Measurements from ENCODE around the gene IRX2. TPM values are rescaled to one million over a fixed set of nuclear protein-coding genes. Genes with fewer than 3 reads are reported as not detected.

Gene IRX2
- total RNA-seq, 1 experiment from 2014 or later = 11.4 TPM

GRCh38 chr5:2756211-2757152, 5.0 kb upstream of the IRX2 start:
- DNase-seq (ENCODE audit: low read depth) = no peak

DNA sequence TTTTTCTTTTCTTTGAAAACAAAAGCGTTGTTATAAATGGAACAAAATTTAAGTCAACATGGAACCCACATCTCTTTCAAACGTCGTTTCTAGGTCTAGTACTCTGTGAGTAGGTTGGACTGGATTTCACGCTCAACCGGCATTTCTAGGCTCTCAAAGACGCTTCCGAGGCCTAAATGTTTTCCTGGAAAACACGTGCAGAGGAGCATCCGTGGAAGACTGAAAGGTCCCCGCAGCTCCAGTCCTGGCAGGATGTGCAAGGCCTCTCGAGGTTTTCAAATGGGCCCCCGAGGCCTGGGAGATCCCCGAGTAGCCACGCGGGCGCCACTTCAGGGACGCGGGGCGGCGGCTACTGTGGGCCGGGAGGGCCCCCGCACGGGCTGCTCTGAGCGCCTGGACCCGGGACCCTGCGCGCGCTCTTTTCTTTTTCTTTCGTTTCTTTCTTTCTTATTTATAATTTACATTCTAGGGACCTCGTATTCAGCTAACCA, 4.2 kb upstream of the IRX2 start:
- DNase-seq (ENCODE audit: low read depth) = no peak

- DNase-seq (ENCODE audit: low read depth) = no peak
Measured at GRCh38 chr5:2755076-2755680, 3.7 kb upstream of the IRX2 start.

- no peak for DNase-seq (ENCODE audit: low read depth)
Measured at GRCh38 chr5:2754581-2755075, 3.2 kb upstream of the IRX2 start.

DNA sequence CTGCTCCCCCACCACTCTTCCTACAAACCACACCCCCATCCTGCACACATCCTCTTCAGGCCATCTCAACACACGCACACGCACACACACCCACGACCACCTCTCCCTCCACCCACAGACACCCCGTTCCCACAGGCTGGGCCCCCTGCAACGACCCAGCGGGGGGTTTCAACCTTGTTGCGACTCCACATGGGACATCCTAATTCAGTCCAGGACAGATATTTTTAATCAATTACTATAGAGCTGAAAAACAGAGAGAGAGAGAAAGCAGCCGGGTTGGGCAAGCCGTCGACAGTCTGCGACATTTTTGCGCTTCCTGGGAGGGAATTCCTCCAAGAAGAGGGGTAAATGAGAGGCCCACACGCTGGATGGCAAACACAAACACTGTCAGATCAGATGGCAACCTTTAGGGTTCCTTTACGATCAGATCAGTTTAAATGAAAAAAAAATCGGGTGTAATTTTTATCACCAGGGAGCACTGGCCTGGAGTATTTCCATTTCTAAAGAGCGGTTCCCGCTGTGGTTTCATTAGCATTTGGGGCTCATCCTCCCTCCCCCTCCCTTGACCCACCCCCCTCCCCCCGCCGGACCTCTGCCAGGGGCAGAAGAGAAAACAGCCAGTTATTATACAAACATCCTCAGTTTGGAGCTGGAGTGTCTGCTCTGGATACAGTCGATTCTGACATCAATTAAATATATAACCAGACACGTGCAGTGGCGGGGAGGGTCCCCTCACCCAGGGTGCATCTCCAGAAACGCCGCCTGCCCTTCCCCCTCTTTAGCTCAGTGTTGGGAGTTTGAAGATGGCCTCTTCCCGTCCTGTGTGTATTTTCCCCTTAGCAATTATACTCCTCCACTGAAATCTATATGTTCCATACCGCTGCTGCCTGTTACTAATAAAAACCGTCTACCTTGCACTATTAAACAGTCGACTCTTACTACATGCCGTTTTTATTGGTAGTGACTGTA, 2.3 kb upstream of the IRX2 start:
- no peak for DNase-seq (ENCODE audit: low read depth)

GRCh38 chr5:2752821-2753439, 1.5 kb upstream of the IRX2 start:
- no peak for DNase-seq (ENCODE audit: low read depth)

- DNase-seq (ENCODE audit: low read depth) = peak; percentile 58
Measured at GRCh38 chr5:2752059-2752820, 763 bp upstream of the IRX2 start.

- DNase-seq (ENCODE audit: low read depth) = no peak
Measured at GRCh38 chr5:2750758-2751464, 566 bp downstream of the IRX2 start.

DNA sequence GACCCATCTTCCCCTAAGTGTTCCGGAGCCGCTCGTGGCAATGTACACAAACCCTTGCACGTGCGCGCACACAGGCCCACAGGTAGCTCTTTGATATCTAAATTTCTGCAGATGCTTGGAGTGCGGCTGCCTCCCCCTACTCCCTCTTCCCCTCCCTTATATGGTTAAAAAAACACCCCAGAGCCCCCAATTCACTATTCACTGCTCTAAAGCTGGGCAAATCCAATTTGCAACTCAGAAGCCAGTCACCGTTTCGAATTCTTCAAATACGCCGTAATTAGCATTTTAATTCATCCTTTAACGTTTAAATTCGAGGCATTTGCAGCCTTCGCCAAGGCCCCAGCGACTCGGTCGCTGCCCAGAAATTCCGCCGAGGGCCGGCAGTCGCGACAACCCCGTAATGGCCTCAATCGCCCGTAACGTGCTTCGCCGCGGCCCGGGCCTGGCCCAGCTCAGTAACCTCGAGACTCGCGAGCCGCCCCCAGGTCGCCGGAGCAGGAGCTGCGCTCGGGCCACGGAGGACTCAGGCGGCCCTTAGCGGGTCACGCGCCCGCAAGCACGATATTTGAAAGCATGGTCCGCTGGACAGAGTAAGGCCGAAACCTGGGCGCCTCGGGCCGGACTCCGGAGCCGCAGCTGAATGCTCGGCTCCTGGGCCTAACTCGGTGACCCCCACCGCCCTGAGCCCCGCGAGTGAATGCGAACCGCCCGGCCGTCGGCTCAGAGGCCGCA, 1.3 kb downstream of the IRX2 start:
- no peak for DNase-seq (ENCODE audit: low read depth)

GRCh38 chr5:2749514-2750025, 1.9 kb downstream of the IRX2 start:
- DNase-seq (ENCODE audit: low read depth) = no peak

- DNase-seq (ENCODE audit: low read depth) = no peak
Measured at GRCh38 chr5:2748861-2749513, 2.5 kb downstream of the IRX2 start.

DNA sequence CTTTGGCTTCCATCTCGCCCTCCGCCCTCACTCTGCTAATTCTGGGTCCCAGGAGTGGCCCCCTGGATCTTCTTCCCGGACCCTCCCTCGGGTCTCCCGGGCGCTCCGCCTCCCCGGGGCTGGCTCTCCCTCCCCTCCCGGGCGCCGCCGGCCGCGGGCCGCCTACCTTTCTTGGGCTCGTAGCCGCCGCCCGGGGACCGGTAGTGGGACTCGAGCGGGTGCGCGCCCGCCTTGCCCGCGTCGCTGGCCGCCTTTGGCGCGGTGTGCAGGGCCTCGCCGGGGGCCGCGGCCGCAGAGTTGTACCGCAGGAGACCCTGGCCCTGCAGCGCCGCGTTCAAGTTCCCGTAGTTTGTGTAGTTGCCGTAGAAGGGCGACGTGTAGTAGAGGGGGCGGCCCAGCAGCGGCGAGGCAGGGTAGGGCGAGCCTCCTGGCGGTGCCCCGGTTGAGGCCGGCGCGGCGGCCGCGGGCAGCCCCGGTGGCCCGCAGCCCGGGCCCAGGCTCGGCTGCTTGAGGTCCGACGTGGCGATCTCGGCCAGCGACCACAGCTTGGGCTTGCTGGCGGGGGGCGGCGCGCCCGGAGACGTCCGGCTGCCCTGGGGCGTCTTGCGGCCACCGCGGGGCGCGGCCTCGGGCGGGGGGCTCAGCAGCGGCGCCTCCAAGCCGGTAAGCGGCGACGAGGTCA, 3.2 kb downstream of the IRX2 start:
- DNase-seq (ENCODE audit: low read depth) = no peak

DNA sequence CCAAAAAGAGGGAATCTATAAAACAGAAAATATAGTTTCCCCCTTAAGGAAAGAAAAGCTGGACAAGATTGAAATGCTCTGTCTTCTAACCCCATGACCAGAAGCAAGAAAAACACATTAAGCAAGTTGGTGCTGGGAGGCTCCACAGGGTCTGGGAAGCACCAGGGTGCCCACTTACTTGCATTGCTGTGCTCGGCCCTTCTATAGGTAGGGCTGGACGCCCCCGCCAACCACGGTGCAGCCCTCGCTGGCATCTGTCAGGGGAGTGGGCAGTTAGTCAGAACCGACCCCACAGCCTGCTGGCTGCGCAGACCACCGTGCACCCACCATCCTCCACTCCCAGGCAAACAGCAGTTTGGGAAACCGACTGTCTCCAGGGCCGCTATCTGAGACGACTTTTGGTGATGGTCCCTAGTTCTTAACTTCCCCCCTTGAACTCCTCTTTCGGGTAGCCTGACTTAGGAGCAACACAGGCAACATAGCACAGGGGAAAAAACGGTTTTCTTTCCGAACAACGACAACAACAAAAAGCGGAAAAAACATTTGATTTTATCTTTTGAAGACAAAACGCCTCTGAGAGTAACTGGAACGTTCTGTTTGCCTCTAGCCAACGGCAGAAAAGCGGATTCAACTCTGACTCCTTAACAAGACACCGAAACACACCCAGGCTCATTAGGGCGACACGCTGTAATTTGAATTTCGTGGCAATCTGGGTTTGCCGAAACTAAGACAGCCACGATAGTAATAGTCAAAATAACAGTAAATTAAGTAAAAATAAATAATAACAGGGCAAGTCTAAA, 3.9 kb downstream of the IRX2 start:
- no peak for DNase-seq (ENCODE audit: low read depth)

DNA sequence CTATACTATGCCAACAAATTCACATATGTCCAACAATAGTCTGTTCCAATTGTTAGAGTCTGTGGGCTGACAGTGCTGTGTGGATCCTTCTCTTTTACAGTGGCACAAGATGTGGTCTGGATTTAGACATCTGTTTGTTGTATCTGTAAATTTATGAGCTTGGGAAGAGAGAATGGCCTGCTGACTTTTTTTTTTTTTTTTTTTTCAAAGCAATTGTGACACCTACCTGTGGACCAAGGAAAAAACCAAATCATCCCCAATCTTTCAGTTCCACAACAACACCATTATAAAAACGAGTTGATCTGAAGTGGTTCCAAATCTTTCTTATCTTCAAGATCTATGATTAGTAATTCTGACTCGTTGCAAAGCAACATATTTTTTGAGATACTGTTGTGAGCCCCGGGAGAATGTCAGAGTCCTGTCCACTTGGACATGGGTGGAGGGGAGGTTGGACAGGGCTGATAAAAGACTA, 4.9 kb downstream of the IRX2 start:
- peak; percentile 23 for DNase-seq (ENCODE audit: low read depth)

DNA sequence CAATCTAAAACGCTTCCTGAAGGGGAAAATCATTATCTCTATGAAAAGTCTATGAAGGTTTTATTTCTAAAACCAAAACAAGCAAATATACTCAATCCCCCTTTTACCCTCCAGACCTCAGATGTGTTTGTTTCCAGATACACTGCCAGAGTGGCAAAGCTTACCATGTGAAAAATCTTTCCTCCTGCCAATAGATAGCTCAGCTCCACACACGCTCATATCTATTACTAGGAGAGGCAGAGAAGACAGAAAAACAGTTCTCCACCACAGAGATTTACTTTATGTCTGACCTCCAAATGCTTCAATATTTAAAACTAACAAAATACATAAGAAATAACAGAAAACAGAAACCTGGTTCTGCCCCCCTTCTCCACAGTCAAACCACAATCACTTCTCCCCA, 7.0 kb downstream of the IRX2 start:
- DNase-seq (ENCODE audit: low read depth) = no peak

GRCh38 chr5:2742921-2743679, 8.4 kb downstream of the IRX2 start:
- no peak for DNase-seq (ENCODE audit: low read depth)
